Erythroblast (primary cell): Measurements from ENCODE around the gene TMEM240.
"Not testable (repeated sequence)": the region's sequence is repeated elsewhere in the genome, so short reads cannot be mapped to it uniquely, and the experiment has no call there.

Source experiments
- DNase-seq, 2 experiments: peaks; one replicate each; lab custom pipeline; 2025; lab: John Stamatoyannopoulos, UW
- GATA1 ChIP-seq: IDR thresholded peaks from 2 replicates; pipeline ENCODE4 v1.6.1; 2011; ENCODE audit warnings: low read depth, mild to moderate bottlenecking, control low read depth, low read length, moderate library complexity
- POLR2A ChIP-seq: IDR thresholded peaks from 2 replicates; pipeline ENCODE4 v1.6.1; 2011; ENCODE audit warnings: mild to moderate bottlenecking, low read length

Gene TMEM240

DNA sequence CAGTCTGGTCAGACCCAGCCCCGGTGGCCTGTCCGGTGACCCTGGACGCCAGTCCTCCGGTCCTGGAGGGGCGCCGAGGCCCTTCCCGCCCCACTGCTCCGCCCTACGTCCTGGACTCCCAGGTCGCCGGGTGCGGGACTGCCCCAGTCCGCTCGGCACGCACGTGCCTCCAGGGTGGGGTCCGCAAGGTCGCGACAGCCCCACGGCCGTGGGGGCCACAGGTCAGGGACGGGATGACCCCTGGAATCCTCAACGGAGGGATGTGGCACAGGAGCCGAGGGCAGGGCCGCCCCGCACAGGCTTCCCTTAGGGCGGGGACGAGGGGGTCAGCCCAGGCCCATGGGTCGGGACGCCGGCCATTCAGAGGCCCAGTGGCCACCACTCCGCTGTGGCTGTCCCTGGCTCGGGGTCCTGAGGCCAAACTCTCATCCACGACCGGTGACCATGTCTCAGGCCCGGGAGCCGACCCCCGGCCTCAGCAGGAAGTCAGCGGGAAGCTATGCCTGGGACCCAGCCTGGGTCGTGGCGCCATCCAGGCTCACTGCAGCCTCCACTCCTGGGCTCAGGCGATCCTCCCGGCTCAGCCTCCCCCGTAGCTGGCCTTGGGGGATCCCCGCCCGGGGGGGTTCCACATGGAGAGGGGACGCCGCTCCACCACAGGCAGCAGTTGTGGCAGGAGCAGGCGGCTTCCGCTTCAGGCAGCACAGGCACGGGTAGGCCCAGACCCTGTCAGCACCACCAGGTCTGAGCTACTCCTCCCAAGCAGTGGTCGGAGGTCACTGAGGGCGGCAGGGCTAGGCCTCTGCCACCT is 599 bp upstream of the TMEM240 start:
- TF ChIP-seq POLR2A (no peak), GATA1 (no peak)
- no peak for DNase-seq

DNA sequence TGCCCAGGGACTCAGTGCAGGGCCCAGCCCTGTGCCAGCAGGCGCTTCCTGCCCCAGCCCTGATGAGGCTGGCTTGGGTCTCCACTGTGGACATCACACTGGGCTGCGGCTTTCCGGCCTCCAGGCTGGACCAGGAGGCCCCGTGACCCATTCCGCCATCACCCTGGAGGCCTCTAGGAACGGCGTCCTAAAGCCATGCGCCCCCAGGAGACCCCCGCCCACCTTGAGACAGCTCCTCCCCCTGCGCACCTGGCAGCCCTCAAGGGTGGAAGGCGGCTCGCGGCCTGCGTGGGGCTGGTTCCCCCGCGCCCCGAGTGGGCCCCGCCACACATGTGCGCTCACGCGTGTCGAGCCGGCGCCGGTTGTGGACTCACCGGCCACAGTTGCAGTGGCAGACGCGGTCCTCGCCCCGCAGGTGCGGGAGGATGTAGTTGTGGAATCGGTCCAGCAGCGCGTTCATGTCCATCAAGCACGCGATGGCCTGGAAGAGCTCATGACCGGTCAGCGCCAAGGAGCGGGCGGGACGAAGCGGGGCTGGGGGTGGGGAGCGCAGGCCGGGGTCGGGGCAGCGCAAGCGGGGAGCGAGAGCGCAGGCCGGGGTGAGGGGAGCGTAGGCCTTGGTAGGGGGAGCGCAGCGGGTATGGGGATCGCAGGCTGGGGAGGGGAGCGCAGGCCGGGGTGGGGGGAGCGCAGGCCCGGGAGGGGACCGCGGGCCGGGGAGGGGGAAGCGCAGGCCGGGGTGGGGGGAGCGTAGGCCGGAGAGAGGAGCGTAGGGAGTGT is 924 bp downstream of the TMEM240 start:
- no peak for TF ChIP-seq POLR2A
- no peak for TF ChIP-seq GATA1
- DNase-seq: no peak

DNA sequence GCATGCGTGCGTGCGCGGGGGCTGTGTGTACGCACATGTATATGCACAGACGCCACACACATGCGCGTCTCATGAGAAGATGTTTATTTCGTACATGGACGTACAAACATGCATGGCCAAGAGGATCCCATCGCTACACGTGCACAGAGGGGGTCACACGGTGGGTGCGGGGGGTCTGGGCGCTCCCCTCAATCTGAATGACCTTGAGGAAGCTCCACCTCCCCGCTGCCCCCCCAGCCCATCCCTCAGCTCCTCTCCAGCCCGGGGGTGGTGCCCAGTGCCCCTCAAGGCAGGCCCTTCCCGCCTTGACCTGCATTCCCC is 1.5 kb downstream of the TMEM240 start:
- no peak for TF ChIP-seq GATA1
- no peak for TF ChIP-seq POLR2A

DNA sequence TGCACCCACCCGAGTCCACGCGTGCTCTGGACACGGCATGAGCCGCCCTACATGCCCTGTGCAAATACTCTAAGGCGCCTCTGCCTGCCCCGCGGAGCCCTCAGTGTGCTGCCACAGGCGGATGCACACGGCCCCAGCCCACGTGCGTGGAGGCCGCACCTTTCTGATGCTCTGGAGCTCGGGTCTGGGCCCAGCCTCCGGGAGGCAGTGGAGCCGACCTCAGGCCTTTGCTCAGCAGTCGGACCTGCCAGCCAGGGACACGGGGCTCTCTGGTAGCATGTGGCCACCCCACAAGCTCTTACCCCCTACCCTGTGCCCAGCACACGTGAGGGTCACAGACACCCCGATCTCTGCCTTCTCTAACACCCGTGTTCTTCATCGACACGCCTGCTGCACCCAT is 2.1 kb downstream of the TMEM240 start:
- TF ChIP-seq GATA1 (no peak), POLR2A (no peak)
- no peak for DNase-seq

More for the DNA sequence above, 1.5 kb downstream of the TMEM240 start:
- no peak for DNase-seq

DNA sequence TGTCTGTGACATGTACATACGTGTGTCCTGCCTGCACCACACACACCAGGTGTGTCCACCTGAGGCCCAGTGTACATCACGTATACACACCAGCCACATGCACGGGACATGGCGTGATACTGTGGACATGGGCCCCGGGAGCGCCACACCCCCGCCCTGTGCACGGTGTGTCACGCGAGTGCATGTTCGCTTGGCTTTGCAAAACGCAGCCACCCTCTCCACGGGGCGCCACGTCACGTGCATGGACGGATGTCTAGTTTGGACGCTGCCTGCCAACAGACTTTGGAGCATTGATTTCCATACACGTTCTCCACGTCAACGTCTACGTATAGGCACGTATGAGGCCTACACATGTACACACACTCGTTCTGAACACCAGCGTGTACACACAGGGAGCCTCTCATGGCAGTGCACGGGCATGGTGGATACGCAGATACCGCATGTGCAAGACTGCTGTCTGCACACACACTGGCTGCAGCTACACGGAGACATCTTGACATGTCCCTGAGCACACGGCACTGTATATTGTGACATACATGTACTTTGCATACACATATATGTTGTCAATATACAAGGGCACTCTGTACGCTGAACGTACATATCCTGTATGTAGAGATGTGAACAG is 2.7 kb downstream of the TMEM240 start:
- no peak for TF ChIP-seq POLR2A
- TF ChIP-seq GATA1: no peak
- no peak for DNase-seq

DNA sequence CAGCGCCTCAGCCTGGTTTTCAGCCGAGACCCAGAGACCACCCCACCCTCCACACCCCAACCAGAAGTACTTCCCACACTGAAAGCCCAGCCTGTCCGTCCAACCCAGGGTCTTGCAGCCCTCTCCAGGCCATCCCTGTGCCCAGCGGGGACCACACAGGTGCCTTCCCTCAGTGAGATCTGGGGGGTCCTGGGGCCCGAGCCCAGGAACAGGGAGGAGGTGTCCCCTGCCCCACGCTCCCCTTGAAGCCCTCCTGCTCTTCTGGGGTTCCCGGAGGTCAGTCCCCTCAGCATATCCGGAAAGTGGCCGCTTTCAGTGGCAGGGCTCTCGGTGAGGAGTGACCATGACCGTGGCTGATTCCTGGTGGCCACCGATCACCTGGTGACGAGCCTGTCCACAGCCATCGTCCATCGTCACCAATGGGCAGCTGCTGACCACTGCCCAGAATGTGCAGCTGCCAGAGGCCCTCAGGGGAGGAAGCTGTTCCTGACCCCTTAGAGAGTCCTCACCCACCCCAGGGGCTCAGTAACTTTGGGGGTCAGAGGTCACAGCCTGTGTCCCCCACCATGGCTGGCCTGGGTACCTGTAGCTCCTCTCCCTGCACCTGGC is 3.4 kb downstream of the TMEM240 start:
- no peak for DNase-seq
- TF ChIP-seq POLR2A: no peak
- no peak for TF ChIP-seq GATA1

DNA sequence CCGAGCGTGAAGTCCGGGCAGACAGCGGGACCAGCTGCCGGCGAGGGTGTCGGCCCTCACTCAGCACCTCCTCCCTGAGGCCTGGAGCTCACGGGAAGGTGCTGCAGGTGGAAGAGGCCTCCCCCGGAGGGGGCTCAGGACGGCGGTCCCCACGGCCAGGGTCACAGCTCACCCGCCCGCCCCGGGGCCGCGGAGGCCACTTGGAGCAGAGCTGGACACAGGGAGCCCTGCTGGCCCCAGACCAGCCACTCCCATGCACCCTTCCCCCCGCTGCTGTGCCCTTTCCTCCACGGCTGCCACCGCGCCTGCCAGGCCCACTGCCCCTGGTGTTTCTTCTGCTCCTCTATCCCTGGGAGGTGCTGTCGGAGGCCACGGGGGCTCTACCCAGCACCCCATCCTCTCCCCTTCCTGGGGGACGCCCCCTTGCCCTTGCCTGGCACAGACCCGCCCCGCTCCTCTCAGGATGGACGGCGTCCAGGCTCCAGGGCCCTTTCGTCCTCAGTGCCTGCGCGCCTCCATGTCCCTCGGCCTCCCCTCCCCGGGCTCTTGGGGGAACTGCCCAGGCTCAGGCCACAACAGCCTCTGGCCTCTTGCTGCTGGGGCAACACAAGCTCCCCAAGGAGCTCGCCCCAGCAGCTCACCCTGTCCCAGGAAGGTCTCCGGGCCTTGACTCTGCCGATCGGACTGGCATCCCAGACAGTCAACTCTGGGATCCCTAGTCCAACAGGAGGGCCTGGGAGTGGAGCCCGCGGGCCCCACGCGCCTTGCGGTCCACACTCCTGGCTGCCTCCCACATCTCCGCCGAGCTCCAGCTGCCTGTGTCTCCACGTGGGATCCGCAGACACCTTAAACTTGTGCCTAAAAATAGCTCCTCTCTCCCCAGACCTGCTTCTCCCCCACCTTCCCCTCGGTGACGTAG is 4.1 kb downstream of the TMEM240 start:
- no peak for DNase-seq
- no peak for TF ChIP-seq GATA1
- TF ChIP-seq POLR2A: no peak

DNA sequence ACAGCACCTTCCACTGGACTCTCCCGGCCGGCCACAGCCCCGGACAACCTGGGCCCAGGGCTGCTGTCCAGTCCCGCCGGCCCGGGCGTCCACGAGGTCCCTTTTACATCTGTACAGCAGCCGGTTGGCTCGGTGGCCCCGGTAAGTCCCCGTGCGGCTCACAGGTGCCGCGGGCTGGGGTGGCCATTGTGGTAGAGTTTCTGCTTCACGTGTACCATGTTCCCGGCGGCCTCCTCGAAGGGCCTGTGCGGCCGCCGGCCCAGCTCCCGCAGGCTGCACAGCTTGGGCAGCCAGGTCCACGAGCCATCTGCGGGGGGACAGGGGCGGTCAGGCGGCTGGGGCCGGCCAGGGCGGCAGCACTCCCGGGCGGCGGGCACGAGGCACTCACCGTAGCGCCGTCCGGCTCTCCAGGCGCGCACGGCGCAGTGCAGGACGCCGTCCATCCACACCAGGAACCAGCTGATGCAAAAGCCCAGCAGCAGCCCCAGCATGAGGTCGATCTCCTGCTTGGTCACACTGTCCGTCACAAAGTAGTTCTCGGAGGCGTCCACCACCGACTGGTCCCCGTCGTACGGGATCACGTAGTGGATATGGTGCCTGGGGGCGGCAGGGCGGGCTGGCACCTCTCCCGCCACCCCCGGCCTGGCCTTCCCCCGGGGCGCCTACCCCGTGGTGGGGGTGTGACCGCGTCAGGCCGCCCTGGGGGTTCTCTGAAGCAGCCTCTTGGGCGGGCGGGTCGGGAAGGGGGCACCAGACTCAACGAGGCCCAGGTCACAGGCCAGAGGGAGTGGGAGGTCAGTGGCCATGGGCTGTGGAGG is 5.0 kb downstream of the TMEM240 start:
- no peak for DNase-seq
- TF ChIP-seq GATA1: no peak
- no peak for TF ChIP-seq POLR2A

DNA sequence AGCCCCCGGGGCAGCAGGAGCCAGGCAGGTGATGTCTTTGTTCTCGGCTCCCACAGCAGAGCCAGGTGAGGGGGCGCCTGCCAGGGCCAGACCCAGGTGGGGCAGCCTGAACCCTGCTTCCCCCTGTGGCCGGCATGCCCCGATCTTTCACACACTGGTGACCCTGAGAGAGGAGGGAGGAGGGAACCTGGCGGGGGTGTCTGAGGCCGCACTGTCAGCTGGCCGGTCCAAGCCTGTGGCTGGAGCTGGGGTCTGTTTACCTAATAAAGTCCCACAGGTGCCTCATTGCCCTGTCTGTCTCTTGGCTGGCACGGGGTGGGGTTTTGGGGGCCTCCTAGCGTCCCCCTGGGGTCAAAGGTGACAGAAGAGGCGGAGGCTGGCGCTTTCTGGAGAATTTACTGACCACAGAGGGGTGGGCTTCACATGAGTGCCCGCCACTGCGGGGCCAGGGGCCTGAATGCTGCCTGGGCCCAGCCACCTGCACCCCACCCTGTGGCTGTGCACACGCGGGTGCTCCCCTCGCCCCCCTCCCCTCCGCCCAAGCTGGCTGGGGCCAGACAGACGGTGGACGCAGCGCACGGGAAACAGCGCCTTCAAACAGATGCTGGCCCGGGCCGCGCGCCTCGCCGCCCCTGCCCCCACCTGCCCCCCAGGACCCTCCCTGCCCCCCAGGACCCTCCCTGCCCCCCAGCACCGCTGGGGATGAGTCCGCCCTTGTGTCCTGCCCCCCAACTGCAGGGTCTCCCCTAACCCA is 5.8 kb downstream of the TMEM240 start:
- DNase-seq: no peak
- TF ChIP-seq GATA1 (no peak), POLR2A (no peak)

DNA sequence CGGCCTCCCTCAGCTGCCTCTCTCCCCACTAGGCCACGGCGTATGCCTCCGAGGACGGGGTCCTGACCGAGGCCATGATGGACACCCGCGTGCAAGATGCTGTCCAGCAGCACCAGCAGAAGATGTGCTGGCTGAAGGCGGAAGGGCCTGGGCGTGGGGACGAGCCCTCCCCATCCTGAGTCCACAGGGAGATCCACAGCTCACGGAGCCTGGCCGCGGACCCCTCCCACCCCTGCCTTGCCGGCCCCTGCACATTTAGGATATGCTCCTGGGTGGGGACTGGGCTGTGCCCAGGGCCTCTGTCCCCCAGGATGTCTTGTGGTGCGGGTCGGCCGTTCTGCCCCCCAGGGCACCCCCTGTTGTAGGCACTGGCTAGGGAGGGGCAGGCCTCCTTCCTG is 6.5 kb downstream of the TMEM240 start:
- DNase-seq: not testable (repeated sequence)

DNA sequence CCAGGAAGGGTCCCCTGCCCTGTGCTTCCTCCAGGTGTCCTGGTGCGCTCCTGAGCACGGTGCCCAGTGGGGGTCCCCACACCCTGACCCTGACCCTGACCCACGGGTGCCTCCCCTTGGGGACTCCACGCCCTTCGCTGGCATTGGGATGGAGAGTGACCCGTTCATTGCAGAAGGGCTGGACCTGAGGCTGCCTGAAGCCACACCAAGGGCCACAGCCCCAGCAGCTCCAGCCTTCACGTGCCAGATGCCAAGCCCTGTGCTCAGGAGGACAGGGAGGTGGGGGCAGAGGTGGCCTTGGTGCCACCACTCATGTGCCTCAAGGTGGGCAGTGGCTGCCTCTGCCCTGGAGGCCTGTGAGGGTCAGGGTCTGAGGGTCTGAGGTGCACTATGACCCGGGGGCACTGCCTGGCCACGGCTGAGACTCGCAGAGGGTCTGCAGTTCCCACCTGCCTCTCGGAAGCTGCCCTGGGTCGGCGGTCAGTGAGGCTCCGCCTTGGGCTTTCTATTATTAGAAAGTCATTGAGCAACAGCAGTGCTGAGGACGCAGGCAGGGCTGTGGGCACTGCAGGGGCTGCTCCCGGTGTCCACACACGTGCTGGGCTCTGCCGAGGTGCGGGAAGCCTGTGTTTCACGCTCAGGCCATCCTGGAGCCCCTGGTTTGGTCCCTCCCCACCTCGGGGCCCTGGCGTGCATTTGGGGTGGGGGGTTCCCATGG is 7.1 kb downstream of the TMEM240 start:
- DNase-seq: not testable (repeated sequence)
